RWPE2 (cell line): ENCODE data around the gene CHRM1.

Experiments used
- ATAC-seq: fragments of 200-7000 bp; cut with Tn5 transposase; 3 replicates; pipeline ENCODE4 v1.9.1; 2021; ENCODE audit warnings: low read depth
- DNase-seq: peaks from one replicate; pipeline ENCODE4 v3.0.0-alpha.2; 2020; ENCODE audit warnings: low spot score
- H3K27ac ChIP-seq: fragments of 450-650 bp; 2 replicates; pipeline ENCODE4 v1.5.1; 2017; ENCODE audit warnings: mild to moderate bottlenecking; ENCODE audit not compliant: poor library complexity, severe bottlenecking
- H3K27me3 ChIP-seq: fragments of 250-450 bp; sonication (Bioruptor Pico); 2 replicates; pipeline ENCODE4 v1.5.1; 2021; ENCODE audit warnings: mild to moderate bottlenecking, moderate library complexity; ENCODE audit not compliant: insufficient read depth, poor library complexity, severe bottlenecking
- H3K36me3 ChIP-seq: fragments of 250-450 bp; sonication (Bioruptor Pico); 2 replicates; pipeline ENCODE4 v1.5.1; 2020; ENCODE audit warnings: low read depth, mild to moderate bottlenecking, moderate library complexity
- H3K4me1 ChIP-seq: fragments of 250-450 bp; sonication (Bioruptor Pico); 2 replicates; pipeline ENCODE4 v1.5.1; 2021; ENCODE audit warnings: mild to moderate bottlenecking, moderate library complexity; ENCODE audit not compliant: insufficient read depth, poor library complexity, severe bottlenecking
- H3K4me3 ChIP-seq: fragments of 250-450 bp; sonication (Bioruptor Pico); 2 replicates; pipeline ENCODE4 v1.5.1; 2021; ENCODE audit warnings: mild to moderate bottlenecking, moderate library complexity; ENCODE audit not compliant: severe bottlenecking
- H3K9me3 ChIP-seq: fragments of 250-450 bp; sonication (Bioruptor Pico); 2 replicates; pipeline ENCODE4 v1.5.1; 2021; ENCODE audit warnings: mild to moderate bottlenecking, moderate library complexity; ENCODE audit not compliant: severe bottlenecking
- TF ChIP-seq, protein P1 (sequence below): fragments of 450-650 bp; IDR thresholded peaks from one replicate; pipeline ENCODE4 v1.5.1; 2017; ENCODE audit warnings: mild to moderate bottlenecking, moderate library complexity; ENCODE audit not compliant: poor library complexity, severe bottlenecking

The CHRM1 gene

DNA sequence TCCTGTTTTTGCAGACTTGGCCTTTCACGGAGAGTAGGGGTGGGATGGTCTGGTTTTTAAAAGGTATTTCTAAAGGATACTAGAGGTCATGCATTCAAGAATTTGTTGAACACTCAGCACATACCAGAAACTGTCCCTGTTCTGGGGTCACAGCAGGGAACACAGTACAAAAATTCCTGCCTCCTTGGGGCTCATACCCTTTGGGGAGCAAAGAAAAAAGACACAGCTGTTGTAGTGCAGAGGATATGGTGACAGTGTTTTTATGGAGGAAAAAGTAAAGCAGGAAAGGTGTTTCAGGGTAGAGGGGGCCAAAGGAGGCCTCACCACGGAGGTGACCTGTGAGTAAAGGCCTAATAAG is 32.1 kb downstream of the CHRM1 start:
- peak overlapping the region; percentile 42 for H3K27ac ChIP-seq
- peaks cover 1% of the 10 kb centered on the region for H3K4me1 ChIP-seq

DNA sequence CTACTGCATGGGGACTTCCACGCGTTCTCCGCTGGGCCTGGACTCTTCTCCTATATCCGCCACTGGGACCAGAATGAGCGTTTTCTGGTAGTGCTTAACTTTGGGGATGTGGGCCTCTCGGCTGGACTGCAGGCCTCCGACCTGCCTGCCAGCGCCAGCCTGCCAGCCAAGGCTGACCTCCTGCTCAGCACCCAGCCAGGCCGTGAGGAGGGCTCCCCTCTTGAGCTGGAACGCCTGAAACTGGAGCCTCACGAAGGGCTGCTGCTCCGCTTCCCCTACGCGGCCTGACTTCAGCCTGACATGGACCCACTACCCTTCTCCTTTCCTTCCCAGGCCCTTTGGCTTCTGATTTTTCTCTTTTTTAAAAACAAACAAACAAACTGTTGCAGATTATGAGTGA is 32.8 kb downstream of the CHRM1 start:
- peaks cover 61% of the 10 kb centered on the region for H3K36me3 ChIP-seq
- no peak overlapping the region for H3K27ac ChIP-seq
- no peak overlapping the region for H3K4me3 ChIP-seq
- no peaks in the 10 kb centered on the region for H3K27me3 ChIP-seq
- TF ChIP-seq, protein P1, sequence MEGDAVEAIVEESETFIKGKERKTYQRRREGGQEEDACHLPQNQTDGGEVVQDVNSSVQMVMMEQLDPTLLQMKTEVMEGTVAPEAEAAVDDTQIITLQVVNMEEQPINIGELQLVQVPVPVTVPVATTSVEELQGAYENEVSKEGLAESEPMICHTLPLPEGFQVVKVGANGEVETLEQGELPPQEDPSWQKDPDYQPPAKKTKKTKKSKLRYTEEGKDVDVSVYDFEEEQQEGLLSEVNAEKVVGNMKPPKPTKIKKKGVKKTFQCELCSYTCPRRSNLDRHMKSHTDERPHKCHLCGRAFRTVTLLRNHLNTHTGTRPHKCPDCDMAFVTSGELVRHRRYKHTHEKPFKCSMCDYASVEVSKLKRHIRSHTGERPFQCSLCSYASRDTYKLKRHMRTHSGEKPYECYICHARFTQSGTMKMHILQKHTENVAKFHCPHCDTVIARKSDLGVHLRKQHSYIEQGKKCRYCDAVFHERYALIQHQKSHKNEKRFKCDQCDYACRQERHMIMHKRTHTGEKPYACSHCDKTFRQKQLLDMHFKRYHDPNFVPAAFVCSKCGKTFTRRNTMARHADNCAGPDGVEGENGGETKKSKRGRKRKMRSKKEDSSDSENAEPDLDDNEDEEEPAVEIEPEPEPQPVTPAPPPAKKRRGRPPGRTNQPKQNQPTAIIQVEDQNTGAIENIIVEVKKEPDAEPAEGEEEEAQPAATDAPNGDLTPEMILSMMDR, result no peak
- peaks cover 8% of the 10 kb centered on the region for H3K4me1 ChIP-seq
- ATAC-seq (no peak), DNase-seq (no peak)
- H3K9me3 ChIP-seq, result no peaks in the 10 kb centered on the region

More for the DNA sequence above, 32.1 kb downstream of the CHRM1 start:
- Histone ChIP-seq H3K9me3 (no peaks in the 10 kb centered on the region), H3K36me3 (peaks cover 55% of the 10 kb centered on the region), H3K4me3 (no peak overlapping the region), H3K27me3 (no peaks in the 10 kb centered on the region)
- TF ChIP-seq, protein P1, result no peak
- no peak for DNase-seq
- ATAC-seq, result peak; percentile 7; the same call in 2 of the 3 replicates

DNA sequence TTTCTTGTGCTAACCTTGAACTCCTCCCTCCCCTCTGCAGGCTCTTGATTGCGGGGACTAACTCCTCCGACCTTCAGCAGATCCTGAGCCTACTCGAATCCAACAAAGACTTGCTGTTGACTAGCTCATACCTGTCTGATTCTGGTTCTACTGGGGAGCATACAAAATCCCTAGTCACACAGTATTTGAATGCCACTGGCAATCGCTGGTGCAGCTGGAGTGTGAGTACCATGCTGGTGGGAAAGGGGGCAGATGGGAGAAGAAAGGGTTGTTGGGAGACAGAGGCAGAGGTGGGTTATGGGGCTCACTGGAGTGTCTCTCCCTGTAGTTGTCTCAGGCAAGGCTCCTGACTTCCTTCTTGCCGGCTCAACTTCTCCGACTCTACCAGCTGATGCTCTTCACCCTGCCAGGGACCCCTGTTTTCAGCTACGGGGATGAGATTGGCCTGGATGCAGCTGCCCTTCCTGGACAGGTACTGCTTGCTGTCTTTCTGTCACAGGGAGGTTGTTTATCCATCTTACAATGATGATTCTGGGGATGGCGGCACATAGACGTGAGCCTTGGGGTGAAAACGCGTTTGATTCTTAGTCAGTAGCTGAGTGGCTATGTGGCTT is 35.9 kb downstream of the CHRM1 start:
- no peaks in the 10 kb centered on the region for H3K27me3 ChIP-seq
- H3K9me3 ChIP-seq, result no peaks in the 10 kb centered on the region
- TF ChIP-seq, protein P1, result no peak
- ATAC-seq (no peak), DNase-seq (no peak)
- no peak overlapping the region for H3K4me3 ChIP-seq
- peak overlapping the region; percentile 92 for H3K27ac ChIP-seq
- peaks cover 85% of the 10 kb centered on the region for H3K36me3 ChIP-seq
- peaks cover 12% of the 10 kb centered on the region for H3K4me1 ChIP-seq

DNA sequence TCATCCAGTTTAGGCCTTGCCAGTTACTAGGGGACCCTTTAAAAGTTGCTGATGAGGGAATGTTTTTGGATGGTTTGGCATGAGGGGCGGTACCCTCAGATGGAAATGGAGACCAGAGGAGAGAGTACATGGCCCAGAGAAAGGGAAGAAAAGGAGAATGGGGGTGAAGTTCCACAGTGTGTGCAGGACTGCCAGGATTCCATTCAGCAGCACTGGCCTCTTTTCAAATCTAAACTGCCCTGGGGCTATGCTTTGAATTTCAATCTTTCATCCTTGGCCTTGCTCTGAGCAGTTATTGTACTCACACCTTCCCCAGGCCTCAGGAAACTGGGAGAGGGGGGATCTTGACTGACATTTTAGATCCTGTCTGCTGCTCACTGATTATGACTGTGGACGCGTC is 37.5 kb downstream of the CHRM1 start:
- H3K9me3 ChIP-seq, result no peaks in the 10 kb centered on the region
- peak overlapping the region; percentile 92 for H3K27ac ChIP-seq
- peaks cover 24% of the 10 kb centered on the region for H3K4me1 ChIP-seq
- no peaks in the 10 kb centered on the region for H3K27me3 ChIP-seq
- peaks cover 84% of the 10 kb centered on the region for H3K36me3 ChIP-seq
- no peak for DNase-seq
- peak overlapping the region; percentile 66 for H3K4me3 ChIP-seq
- ATAC-seq, result no peak
- TF ChIP-seq, protein P1, result no peak

DNA sequence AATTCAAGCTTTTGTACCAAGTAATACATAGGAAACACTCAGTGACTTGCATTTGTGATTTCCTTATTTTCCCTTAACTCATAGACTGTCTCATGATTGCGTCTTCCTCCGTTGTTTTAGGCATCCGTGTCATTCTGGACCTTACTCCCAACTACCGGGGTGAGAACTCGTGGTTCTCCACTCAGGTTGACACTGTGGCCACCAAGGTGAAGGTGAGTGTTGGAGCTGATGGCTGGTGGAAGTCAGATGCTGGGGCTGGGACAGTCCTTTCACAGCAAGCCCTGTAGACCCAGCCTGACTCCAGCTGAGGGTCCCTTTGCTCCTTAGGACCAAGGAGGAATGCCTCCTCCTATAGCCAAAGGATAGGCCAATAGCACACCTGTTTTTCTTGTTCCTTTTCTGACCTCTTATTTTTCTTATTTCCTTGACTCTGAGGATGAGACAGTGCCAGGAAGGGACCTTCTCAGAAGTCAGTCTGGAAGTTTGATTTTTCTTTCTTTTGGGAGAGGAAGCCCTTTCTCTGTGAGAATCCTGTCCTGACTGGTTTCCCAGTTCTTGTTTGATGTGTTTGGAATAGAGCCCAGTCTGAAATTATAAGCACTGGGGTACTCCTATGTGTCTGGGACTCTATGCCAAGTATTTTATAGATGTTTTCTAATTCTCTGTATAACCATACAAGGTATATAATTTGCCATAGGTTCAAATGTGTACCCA is 38.2 kb downstream of the CHRM1 start:
- Histone ChIP-seq H3K9me3 (no peaks in the 10 kb centered on the region), H3K4me1 (peaks cover 24% of the 10 kb centered on the region), H3K4me3 (peak overlapping the region; percentile 66), H3K27ac (peak overlapping the region; percentile 92), H3K36me3 (peaks cover 77% of the 10 kb centered on the region), H3K27me3 (no peaks in the 10 kb centered on the region)
- no peak for ATAC-seq
- no peak for DNase-seq
- TF ChIP-seq, protein P1, result no peak
